Vagina (tissue), 2 donors: ENCODE results near the gene DIRAS2.

Experiments used
- POLR2A ChIP-seq, 2 donors: fragments of 450-650 bp; IDR thresholded peaks; one replicate each; pipeline ENCODE4 v1.6.1; 2017; ENCODE audit warnings: antibody characterized with exemption in 2 of 2, mild to moderate bottlenecking in 2 of 2, moderate library complexity in 2 of 2
- POLR2AphosphoS5 ChIP-seq, 2 donors: sonication (generic); formaldehyde crosslinking; IDR thresholded peaks; one replicate each; pipeline ENCODE4 v1.9.0; 2017; ENCODE audit warnings: antibody characterized with exemption in 2 of 2, mild to moderate bottlenecking in 2 of 2, low read depth in 1 of 2; ENCODE audit not compliant: insufficient read depth in 1 of 2
- TF ChIP-seq, protein P1 (sequence below), 3 experiments: fragments of 450-650 bp in 2 of 3; fragments of 200-600 bp in 1 of 3; sonication (generic) in 1 of 3; IDR thresholded peaks; one replicate each; pipeline ENCODE4 v1.5.1; 2017 to 2019; ENCODE audit warnings: antibody characterized with exemption in 3 of 3, mild to moderate bottlenecking in 2 of 3, moderate library complexity in 2 of 3

DNA sequence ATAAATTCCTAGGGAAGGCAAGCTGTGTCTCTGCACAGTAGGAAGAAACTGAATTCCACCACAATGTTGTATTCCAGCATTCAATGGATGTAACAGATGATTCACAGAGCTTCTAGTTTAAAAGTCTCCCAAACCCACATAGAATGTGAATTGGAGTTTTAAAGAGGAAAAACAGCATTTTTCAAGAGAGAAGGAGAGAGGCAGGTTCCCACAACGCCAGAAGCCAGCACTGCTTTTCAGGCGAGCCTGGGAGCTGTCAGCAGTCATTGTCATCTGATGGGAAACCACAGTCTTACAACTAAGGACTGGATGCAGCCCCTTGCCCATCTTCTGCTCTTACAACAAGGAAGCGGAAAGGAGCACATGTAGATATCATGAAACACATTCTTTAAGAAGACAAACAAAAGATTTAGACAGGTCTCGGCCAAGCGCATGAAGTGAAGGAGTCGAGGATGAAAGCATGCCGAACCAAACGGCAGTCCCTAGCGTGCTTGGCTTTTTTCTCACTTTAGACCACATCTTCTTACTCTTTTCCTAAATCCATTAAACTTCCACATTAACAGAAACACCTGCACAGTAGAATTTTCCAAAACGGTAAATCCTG, 638 bp downstream of the DIRAS2 start:
- TF ChIP-seq, protein P1, sequence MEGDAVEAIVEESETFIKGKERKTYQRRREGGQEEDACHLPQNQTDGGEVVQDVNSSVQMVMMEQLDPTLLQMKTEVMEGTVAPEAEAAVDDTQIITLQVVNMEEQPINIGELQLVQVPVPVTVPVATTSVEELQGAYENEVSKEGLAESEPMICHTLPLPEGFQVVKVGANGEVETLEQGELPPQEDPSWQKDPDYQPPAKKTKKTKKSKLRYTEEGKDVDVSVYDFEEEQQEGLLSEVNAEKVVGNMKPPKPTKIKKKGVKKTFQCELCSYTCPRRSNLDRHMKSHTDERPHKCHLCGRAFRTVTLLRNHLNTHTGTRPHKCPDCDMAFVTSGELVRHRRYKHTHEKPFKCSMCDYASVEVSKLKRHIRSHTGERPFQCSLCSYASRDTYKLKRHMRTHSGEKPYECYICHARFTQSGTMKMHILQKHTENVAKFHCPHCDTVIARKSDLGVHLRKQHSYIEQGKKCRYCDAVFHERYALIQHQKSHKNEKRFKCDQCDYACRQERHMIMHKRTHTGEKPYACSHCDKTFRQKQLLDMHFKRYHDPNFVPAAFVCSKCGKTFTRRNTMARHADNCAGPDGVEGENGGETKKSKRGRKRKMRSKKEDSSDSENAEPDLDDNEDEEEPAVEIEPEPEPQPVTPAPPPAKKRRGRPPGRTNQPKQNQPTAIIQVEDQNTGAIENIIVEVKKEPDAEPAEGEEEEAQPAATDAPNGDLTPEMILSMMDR (IDR thresholded peaks at IDR 0.05) = no peak
- no peak for TF ChIP-seq POLR2A (IDR thresholded peaks at IDR 0.05)
- TF ChIP-seq POLR2AphosphoS5 (IDR thresholded peaks at IDR 0.05; ENCODE audit: insufficient read depth in 1 of 2, low read depth in 1 of 2) = no peak
